Measurements from ENCODE around the gene TEX48. TPM values are rescaled to one million over a fixed set of nuclear protein-coding genes. Genes with fewer than 3 reads are reported as not detected.

TEX48 gene
- total RNA-seq, 2 experiments from 2014 or later = not detected

- Mint-ChIP-seq H3K27ac (peak overlapping the region; percentile 94), H3K36me3 (ENCODE audit: low read depth) (no peaks in the 10 kb centered on the region), H3K9me3 (peaks cover 4% of the 10 kb centered on the region), H3K27me3 (ENCODE audit: low read depth) (no peaks in the 10 kb centered on the region), H3K4me3 (peak overlapping the region; percentile 8), H3K4me1 (ENCODE audit: low read depth) (peaks cover 82% of the 10 kb centered on the region)
- CTCF ChIA-PET = interaction anchor here (0.6 to 5.4 kb wide), 11 partner anchors 11 to 219 kb away, joined by 3 to 36 read pairs (median 4); partner anchors contain the start of genes TEX48 and TNFSF15
- intact Hi-C loops (cut with micrococcal nuclease) = loop anchor here (1.0 to 5.0 kb wide), 12 partner anchors 27 to 314 kb away; partner anchors contain the start of genes TNFSF15 and TNFSF8
- no peak for DNase-seq
These were observed 9.9 kb upstream of the TEX48 start for GRCh38 chr9:114691956-114692295.

- peaks cover 82% of the 10 kb centered on the region for H3K4me1 Mint-ChIP-seq (ENCODE audit: low read depth)
- intact Hi-C loops (cut with micrococcal nuclease) = loop anchor here (1.0 to 5.0 kb wide), 12 partner anchors 28 to 315 kb away; partner anchors contain the start of genes TNFSF15 and TNFSF8
- peak overlapping the region; percentile 94 for H3K27ac Mint-ChIP-seq
- no peaks in the 10 kb centered on the region for H3K36me3 Mint-ChIP-seq (ENCODE audit: low read depth)
- CTCF ChIA-PET = interaction anchor here (0.6 to 5.4 kb wide), 16 partner anchors 10 to 323 kb away, joined by 3 to 36 read pairs (median 3); partner anchors contain the start of genes TEX48 and TNFSF15
- peak overlapping the region; percentile 8 for H3K4me3 Mint-ChIP-seq
- peak; percentile 89 for DNase-seq
- H3K9me3 Mint-ChIP-seq = peaks cover 4% of the 10 kb centered on the region
- no peaks in the 10 kb centered on the region for H3K27me3 Mint-ChIP-seq (ENCODE audit: low read depth)
These were observed 9.3 kb upstream of the TEX48 start for GRCh38 chr9:114691046-114691955.

GRCh38 chr9:114690308-114690707, 8.3 kb upstream of the TEX48 start:
- Mint-ChIP-seq H3K27me3 (ENCODE audit: low read depth) (no peaks in the 10 kb centered on the region), H3K4me1 (ENCODE audit: low read depth) (peaks cover 82% of the 10 kb centered on the region), H3K36me3 (ENCODE audit: low read depth) (no peaks in the 10 kb centered on the region), H3K9me3 (peaks cover 4% of the 10 kb centered on the region), H3K27ac (peak overlapping the region; percentile 94), H3K4me3 (no peak overlapping the region)
- no peak for DNase-seq
- CTCF ChIA-PET = interaction anchor here (0.6 to 5.4 kb wide), 10 partner anchors 9 to 324 kb away, joined by 3 to 36 read pairs (median 4); partner anchors contain the start of genes TEX48 and TNFSF15
- intact Hi-C loops (cut with micrococcal nuclease) = loop anchor here (1.0 to 5.0 kb wide), 6 partner anchors 8 to 240 kb away; partner anchors contain the start of genes TNFSF15 and TNFSF8

GRCh38 chr9:114689813-114690212, 7.8 kb upstream of the TEX48 start:
- Mint-ChIP-seq H3K4me3 (no peak overlapping the region), H3K9me3 (peaks cover 4% of the 10 kb centered on the region), H3K4me1 (ENCODE audit: low read depth) (peaks cover 79% of the 10 kb centered on the region), H3K36me3 (ENCODE audit: low read depth) (no peaks in the 10 kb centered on the region), H3K27ac (peak overlapping the region; percentile 94), H3K27me3 (ENCODE audit: low read depth) (no peaks in the 10 kb centered on the region)
- CTCF ChIA-PET = interaction anchor here (0.6 to 5.4 kb wide), 7 partner anchors 8 to 325 kb away, joined by 3 to 36 read pairs (median 7); partner anchors contain the start of gene TEX48
- DNase-seq = no peak
- intact Hi-C loops (cut with micrococcal nuclease) = loop anchor here (1.0 to 5.0 kb wide), 6 partner anchors 8 to 241 kb away; partner anchors contain the start of genes TNFSF15 and TNFSF8

- CTCF ChIA-PET = interaction anchor here (0.6 to 5.4 kb wide), 8 partner anchors 10 to 326 kb away, joined by 3 to 36 read pairs (median 4); no protein-coding TSS in a partner anchor
- H3K4me3 Mint-ChIP-seq = no peak overlapping the region
- peaks cover 4% of the 10 kb centered on the region for H3K9me3 Mint-ChIP-seq
- no peaks in the 10 kb centered on the region for H3K36me3 Mint-ChIP-seq (ENCODE audit: low read depth)
- peaks cover 77% of the 10 kb centered on the region for H3K4me1 Mint-ChIP-seq (ENCODE audit: low read depth)
- intact Hi-C loops (cut with micrococcal nuclease) = no loop called here
- no peaks in the 10 kb centered on the region for H3K27me3 Mint-ChIP-seq (ENCODE audit: low read depth)
- no peak for DNase-seq
- peak overlapping the region; percentile 94 for H3K27ac Mint-ChIP-seq
These were observed 7.1 kb upstream of the TEX48 start for GRCh38 chr9:114688909-114689610.

GRCh38 chr9:114688379-114688778, 6.4 kb upstream of the TEX48 start:
- Mint-ChIP-seq H3K27ac (peak overlapping the region; percentile 50), H3K4me3 (no peak overlapping the region), H3K4me1 (ENCODE audit: low read depth) (peaks cover 73% of the 10 kb centered on the region), H3K27me3 (ENCODE audit: low read depth) (no peaks in the 10 kb centered on the region), H3K36me3 (ENCODE audit: low read depth) (no peaks in the 10 kb centered on the region), H3K9me3 (peaks cover 4% of the 10 kb centered on the region)
- CTCF ChIA-PET = interaction anchor here (0.6 to 5.4 kb wide), 6 partner anchors 10 to 294 kb away, joined by 3 to 36 read pairs (median 4); no protein-coding TSS in a partner anchor
- DNase-seq = no peak
- intact Hi-C loops (cut with micrococcal nuclease) = no loop called here

- Mint-ChIP-seq H3K36me3 (ENCODE audit: low read depth) (no peaks in the 10 kb centered on the region), H3K27me3 (ENCODE audit: low read depth) (no peaks in the 10 kb centered on the region), H3K27ac (peak overlapping the region; percentile 82), H3K9me3 (peaks cover 4% of the 10 kb centered on the region), H3K4me1 (ENCODE audit: low read depth) (peaks cover 64% of the 10 kb centered on the region), H3K4me3 (no peak overlapping the region)
- DNase-seq = no peak
- intact Hi-C loops (cut with micrococcal nuclease) = no loop called here
- CTCF ChIA-PET = no interaction called here
These were observed 5.0 kb upstream of the TEX48 start for GRCh38 chr9:114687034-114687433.

- no peaks in the 10 kb centered on the region for H3K36me3 Mint-ChIP-seq (ENCODE audit: low read depth)
- peaks cover 62% of the 10 kb centered on the region for H3K4me1 Mint-ChIP-seq (ENCODE audit: low read depth)
- peaks cover 4% of the 10 kb centered on the region for H3K9me3 Mint-ChIP-seq
- no peak for DNase-seq
- peak overlapping the region; percentile 44 for H3K27ac Mint-ChIP-seq
- peak overlapping the region; percentile 11 for H3K4me3 Mint-ChIP-seq
- CTCF ChIA-PET = interaction anchor here (0.6 to 2.3 kb wide), 11 partner anchors 31 to 329 kb away, joined by 3 to 10 read pairs (median 3); no protein-coding TSS in a partner anchor
- intact Hi-C loops (cut with micrococcal nuclease) = no loop called here
- no peaks in the 10 kb centered on the region for H3K27me3 Mint-ChIP-seq (ENCODE audit: low read depth)
These were observed 4.0 kb upstream of the TEX48 start for GRCh38 chr9:114685951-114686350.

GRCh38 chr9:114684036-114684435, 2.0 kb upstream of the TEX48 start:
- Mint-ChIP-seq H3K4me1 (ENCODE audit: low read depth) (peaks cover 55% of the 10 kb centered on the region), H3K27me3 (ENCODE audit: low read depth) (no peaks in the 10 kb centered on the region), H3K27ac (no peak overlapping the region), H3K4me3 (no peak overlapping the region), H3K36me3 (ENCODE audit: low read depth) (no peaks in the 10 kb centered on the region), H3K9me3 (peaks cover 4% of the 10 kb centered on the region)
- intact Hi-C loops (cut with micrococcal nuclease) = loop anchor here (5.0 kb wide), 2 partner anchors 33 to 908 kb away; no protein-coding TSS in a partner anchor
- CTCF ChIA-PET = interaction anchor here (3.8 to 5.8 kb wide), 8 partner anchors 14 to 330 kb away, joined by 24 to 156 read pairs (median 39); partner anchors contain the start of gene TNFSF8
- peak; percentile 52 for DNase-seq

GRCh38 chr9:114682846-114683245, 854 bp upstream of the TEX48 start:
- H3K36me3 Mint-ChIP-seq (ENCODE audit: low read depth) = no peaks in the 10 kb centered on the region
- intact Hi-C loops (cut with micrococcal nuclease) = loop anchor here (1.0 to 5.0 kb wide), 5 partner anchors 34 to 909 kb away; no protein-coding TSS in a partner anchor
- H3K27me3 Mint-ChIP-seq (ENCODE audit: low read depth) = peaks cover 2% of the 10 kb centered on the region
- no peak overlapping the region for H3K4me3 Mint-ChIP-seq
- H3K4me1 Mint-ChIP-seq (ENCODE audit: low read depth) = peaks cover 49% of the 10 kb centered on the region
- CTCF ChIA-PET = interaction anchor here (0.7 to 5.8 kb wide), 27 partner anchors 9 to 841 kb away, joined by 3 to 156 read pairs (median 7); partner anchors contain the start of gene TNFSF8
- peaks cover 2% of the 10 kb centered on the region for H3K9me3 Mint-ChIP-seq
- DNase-seq = no peak
- no peak overlapping the region for H3K27ac Mint-ChIP-seq

GRCh38 chr9:114680259-114681001, 1.6 kb downstream of the TEX48 start:
- no peak for DNase-seq
- H3K4me3 Mint-ChIP-seq = no peak overlapping the region
- H3K27me3 Mint-ChIP-seq (ENCODE audit: low read depth) = peaks cover 4% of the 10 kb centered on the region
- H3K9me3 Mint-ChIP-seq = no peaks in the 10 kb centered on the region
- peaks cover 31% of the 10 kb centered on the region for H3K4me1 Mint-ChIP-seq (ENCODE audit: low read depth)
- no peaks in the 10 kb centered on the region for H3K36me3 Mint-ChIP-seq (ENCODE audit: low read depth)
- CTCF ChIA-PET = interaction anchor here (0.7 to 5.8 kb wide), 51 partner anchors 9 to 843 kb away, joined by 3 to 156 read pairs (median 5); partner anchors contain the start of genes TNFSF15 and TNFSF8
- H3K27ac Mint-ChIP-seq = no peak overlapping the region
- intact Hi-C loops (cut with micrococcal nuclease) = loop anchor here (1.0 to 5.0 kb wide), 4 partner anchors 37 to 912 kb away; no protein-coding TSS in a partner anchor
